Esophagus squamous epithelium (tissue), 4 donors: Measurements from ENCODE around the gene CHST8.

ENCODE experiments used
- CTCF ChIP-seq, 6 experiments: fragments of 450-650 bp in 4 of 6; fragments of 200-600 bp in 2 of 6; sonication (generic) in 2 of 6; IDR thresholded peaks; one replicate each; pipeline ENCODE4 v1.5.1; 2016 to 2019; ENCODE audit warnings: antibody characterized with exemption in 6 of 6, mild to moderate bottlenecking in 4 of 6, moderate library complexity in 4 of 6
- POLR2A ChIP-seq, 4 donors: fragments of 450-650 bp; IDR thresholded peaks; one replicate each; pipeline ENCODE4 v1.6.1; 2017; ENCODE audit warnings: antibody characterized with exemption in 4 of 4, mild to moderate bottlenecking in 4 of 4, moderate library complexity in 3 of 4

- TF ChIP-seq CTCF (IDR thresholded peaks at IDR 0.05) (no peak), POLR2A (IDR thresholded peaks at IDR 0.05) (no peak)
Measured at GRCh38 chr19:33673996-33674625, 52.4 kb downstream of the CHST8 start.
